ENCODE measurements around the gene CDH4.

DNA sequence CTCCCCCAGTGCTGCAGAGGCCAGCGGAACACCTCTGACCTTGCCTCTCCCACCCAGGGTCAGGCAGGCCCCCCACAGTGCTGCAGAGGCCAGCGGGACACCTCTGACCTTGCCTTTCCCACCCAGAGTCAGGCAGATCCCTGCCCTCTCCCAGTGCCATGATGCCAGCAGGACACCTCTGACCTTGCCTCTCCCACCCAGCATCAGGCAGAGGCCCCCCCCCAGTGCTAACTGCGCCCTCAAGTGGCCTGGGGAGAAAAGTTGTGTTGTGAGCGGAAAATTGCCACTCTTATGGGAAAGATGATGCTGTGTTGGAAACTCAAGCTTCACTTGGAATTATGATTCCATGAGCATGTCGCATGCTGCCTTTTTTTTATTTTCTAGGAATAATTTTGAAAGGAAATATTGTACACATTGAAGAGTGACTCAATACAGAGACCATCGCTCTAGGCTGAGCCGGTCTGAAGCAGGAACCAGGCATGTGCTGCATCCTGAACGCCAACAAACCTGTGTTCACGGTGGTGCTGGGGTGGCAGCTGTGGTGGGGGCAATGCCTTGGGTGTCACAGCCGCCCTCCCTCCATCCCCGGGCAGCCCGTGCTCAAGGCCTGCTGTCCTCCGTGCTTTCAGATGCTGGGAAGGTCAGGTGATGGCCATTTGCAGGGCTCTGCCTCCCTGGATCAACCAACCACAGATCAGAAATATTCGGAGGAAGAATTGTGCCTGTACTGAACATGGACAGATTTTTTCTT lies 98.6 kb downstream of the CDH4 start:
- TF ChIP-seq, protein P1, sequence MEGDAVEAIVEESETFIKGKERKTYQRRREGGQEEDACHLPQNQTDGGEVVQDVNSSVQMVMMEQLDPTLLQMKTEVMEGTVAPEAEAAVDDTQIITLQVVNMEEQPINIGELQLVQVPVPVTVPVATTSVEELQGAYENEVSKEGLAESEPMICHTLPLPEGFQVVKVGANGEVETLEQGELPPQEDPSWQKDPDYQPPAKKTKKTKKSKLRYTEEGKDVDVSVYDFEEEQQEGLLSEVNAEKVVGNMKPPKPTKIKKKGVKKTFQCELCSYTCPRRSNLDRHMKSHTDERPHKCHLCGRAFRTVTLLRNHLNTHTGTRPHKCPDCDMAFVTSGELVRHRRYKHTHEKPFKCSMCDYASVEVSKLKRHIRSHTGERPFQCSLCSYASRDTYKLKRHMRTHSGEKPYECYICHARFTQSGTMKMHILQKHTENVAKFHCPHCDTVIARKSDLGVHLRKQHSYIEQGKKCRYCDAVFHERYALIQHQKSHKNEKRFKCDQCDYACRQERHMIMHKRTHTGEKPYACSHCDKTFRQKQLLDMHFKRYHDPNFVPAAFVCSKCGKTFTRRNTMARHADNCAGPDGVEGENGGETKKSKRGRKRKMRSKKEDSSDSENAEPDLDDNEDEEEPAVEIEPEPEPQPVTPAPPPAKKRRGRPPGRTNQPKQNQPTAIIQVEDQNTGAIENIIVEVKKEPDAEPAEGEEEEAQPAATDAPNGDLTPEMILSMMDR (IDR thresholded peaks at IDR 0.05 in 8 of 11, conservative IDR thresholded peaks at IDR 0.05 in 3 of 11), result peak in 5 of 11 experiments; percentile 12 to 39 (median 21)
- no peak for TF ChIP-seq POLR2A (IDR thresholded peaks at IDR 0.05)
